OCI-LY3 (cell line): ENCODE results near the gene SMCO4.
A peak's percentile ranks its signal among the peaks of the same experiment; 100 is the strongest.

Experiments
- H2AFZ ChIP-seq: fragments of 200-600, 300-600 bp; shearing (Covaris generic); 2 replicates; pipeline ENCODE4 v1.6.0; 2014; ENCODE audit warnings: antibody characterized with exemption, low read depth, low read length
- H3K27ac ChIP-seq: fragments of 200-600, 300-600 bp; sonication (generic); 2 replicates; pipeline ENCODE4 v1.5.1; 2014; ENCODE audit warnings: mild to moderate bottlenecking, low read length, moderate library complexity, mixed read lengths
- H3K27me3 ChIP-seq: fragments of 200-600, 300-600 bp; sonication (generic); 2 replicates; pipeline ENCODE4 v1.6.1; 2014; ENCODE audit warnings: low read depth, low read length, mixed read lengths
- H3K36me3 ChIP-seq: fragments of 200-600, 300-600 bp; sonication (generic); replicated peaks from 2 replicates; pipeline ENCODE3; 2014; ENCODE audit warnings: low read depth, low read length, mixed read lengths
- H3K4me1 ChIP-seq: fragments of 300-600, 200-600 bp; sonication (generic); 2 replicates; pipeline ENCODE4 v1.6.1; 2014; ENCODE audit warnings: low read length, mixed read lengths
- H3K4me2 ChIP-seq: fragments of 200-600, 300-600 bp; sonication (generic); 2 replicates; pipeline ENCODE4 v1.6.1; 2014; ENCODE audit warnings: low read length, mixed read lengths
- H3K4me3 ChIP-seq: fragments of 300-600, 200-600 bp; sonication (generic); 2 replicates; pipeline ENCODE4 v1.5.1; 2014; ENCODE audit warnings: antibody characterized with exemption, mild to moderate bottlenecking, low read length, moderate library complexity
- H3K79me2 ChIP-seq: fragments of 300-600, 200-600 bp; shearing (Covaris generic); 2 replicates; pipeline ENCODE4 v1.6.1; 2014; ENCODE audit warnings: mild to moderate bottlenecking, low read length, mixed read lengths
- H3K9ac ChIP-seq: fragments of 300-600, 200-600 bp; shearing (Covaris generic); 2 replicates; pipeline ENCODE4 v1.6.0; 2014; ENCODE audit warnings: mild to moderate bottlenecking, low read length, moderate library complexity
- H3K9me3 ChIP-seq: fragments of 200-600, 300-600 bp; shearing (Covaris generic); 2 replicates; pipeline ENCODE4 v1.6.1; 2014; ENCODE audit warnings: low read length, mixed read lengths; ENCODE audit not compliant: insufficient read depth
- H4K20me1 ChIP-seq: fragments of 200-600, 300-600 bp; sonication (generic); 2 replicates; pipeline ENCODE4 v1.6.1; 2016; ENCODE audit warnings: low read length, mixed read lengths; ENCODE audit not compliant: insufficient read depth
- CTCF ChIP-seq: fragments of 200-600, 300-600 bp; sonication (generic); IDR thresholded peaks from 2 replicates; pipeline ENCODE4 v1.5.1; 2014; ENCODE audit warnings: antibody characterized with exemption, low read length, low read depth
- EZH2phosphoT487 ChIP-seq: fragments of 200-600 bp; shearing (Covaris generic); IDR thresholded peaks from 2 replicates; pipeline ENCODE4 v1.6.1; 2018; ENCODE audit warnings: antibody characterized with exemption, mixed run types, low read depth

Gene SMCO4

DNA sequence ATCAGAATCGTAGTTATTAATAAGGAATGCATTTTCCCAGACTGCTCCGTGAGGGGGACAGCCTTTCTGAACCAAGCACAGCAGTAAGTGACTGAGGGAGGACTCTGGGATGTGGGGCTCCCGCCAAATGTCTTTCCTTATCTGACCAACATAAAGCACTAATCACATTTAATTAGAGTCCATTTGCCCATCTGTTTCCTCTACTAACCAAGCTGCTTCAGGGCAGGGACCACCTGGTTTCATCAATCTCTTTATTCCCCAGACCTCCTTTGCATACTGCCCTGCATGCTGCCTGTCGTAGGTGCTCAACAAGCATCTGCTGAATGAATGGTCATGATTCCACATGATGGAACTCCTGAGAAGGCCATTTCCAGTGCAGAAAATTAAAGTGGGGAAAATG, 29.4 kb downstream of the SMCO4 start:
- no peak overlapping the region for H2AFZ ChIP-seq
- H3K4me3 ChIP-seq: no peak overlapping the region
- H3K9me3 ChIP-seq: no peaks in the 10 kb centered on the region
- TF ChIP-seq CTCF: no peak
- TF ChIP-seq EZH2phosphoT487: no peak
- H3K27ac ChIP-seq: no peak overlapping the region
- H3K4me1 ChIP-seq: peaks cover 42% of the 10 kb centered on the region
- no peaks in the 10 kb centered on the region for H3K36me3 ChIP-seq
- H4K20me1 ChIP-seq: 0 out of 2 replicates have a peak, but pooled peaks cover 5% of the 10 kb centered on the region
- no peak overlapping the region for H3K9ac ChIP-seq
- peak overlapping the region; percentile 63; the same call in 1 of the 2 replicates for H3K4me2 ChIP-seq
- H3K27me3 ChIP-seq: no peaks in the 10 kb centered on the region
- H3K79me2 ChIP-seq: peaks cover 16% of the 10 kb centered on the region

DNA sequence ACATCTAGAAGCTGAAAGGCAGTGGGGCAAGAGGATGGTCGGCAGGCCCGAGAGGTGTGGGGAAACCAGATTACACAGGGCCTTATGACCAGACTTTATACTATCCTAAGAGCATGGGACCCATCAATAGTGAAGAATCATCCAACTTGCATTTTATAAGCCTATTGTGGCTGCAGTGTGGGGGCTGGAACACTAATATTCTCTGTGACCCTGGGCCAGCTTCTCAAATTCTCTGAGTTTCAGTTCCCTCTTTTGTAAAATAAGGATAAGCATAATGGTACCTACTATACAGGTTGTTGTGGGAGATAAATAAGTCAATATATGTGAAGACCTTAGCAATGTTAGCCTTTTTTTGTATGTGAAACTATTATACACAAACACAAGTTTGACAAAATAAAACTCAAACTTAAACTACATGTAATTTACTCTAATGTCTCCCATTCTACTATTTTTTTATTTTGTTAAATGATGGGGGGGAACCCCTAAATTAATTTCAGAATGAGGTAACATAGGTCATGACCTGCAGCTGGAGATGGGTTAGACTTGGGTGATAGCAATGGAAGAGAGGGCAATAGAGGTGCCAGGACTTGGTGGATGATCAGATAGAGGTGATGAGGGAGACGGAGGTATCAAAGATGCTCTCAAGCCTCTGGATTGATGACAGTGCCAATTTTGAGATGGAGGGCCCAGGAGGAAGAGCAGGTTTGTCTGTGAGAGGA, 30.1 kb downstream of the SMCO4 start:
- H3K4me1 ChIP-seq: peaks cover 36% of the 10 kb centered on the region
- H3K9me3 ChIP-seq: no peaks in the 10 kb centered on the region
- peak overlapping the region; percentile 25; the same call in 1 of the 2 replicates for H3K27ac ChIP-seq
- no peaks in the 10 kb centered on the region for H3K27me3 ChIP-seq
- H3K36me3 ChIP-seq: no peaks in the 10 kb centered on the region
- no peak overlapping the region; the same call in 1 of the 2 replicates for H3K9ac ChIP-seq
- H3K4me3 ChIP-seq: peak overlapping the region; percentile 15
- peak overlapping the region; percentile 63 for H3K4me2 ChIP-seq
- TF ChIP-seq CTCF (no peak), EZH2phosphoT487 (no peak)
- peaks cover 14% of the 10 kb centered on the region for H3K79me2 ChIP-seq
- H2AFZ ChIP-seq: no peak overlapping the region
- 0 out of 2 replicates have a peak, but pooled peaks cover 5% of the 10 kb centered on the region for H4K20me1 ChIP-seq

- no peak overlapping the region for H3K9ac ChIP-seq
- 0 out of 2 replicates have a peak, but pooled peaks cover 5% of the 10 kb centered on the region for H4K20me1 ChIP-seq
- peak overlapping the region; percentile 21; the same call in 1 of the 2 replicates for H3K4me3 ChIP-seq
- H3K27me3 ChIP-seq: no peaks in the 10 kb centered on the region
- peaks cover 36% of the 10 kb centered on the region for H3K4me1 ChIP-seq
- H2AFZ ChIP-seq: no peak overlapping the region
- H3K4me2 ChIP-seq: peak overlapping the region; percentile 63
- H3K79me2 ChIP-seq: peaks cover 14% of the 10 kb centered on the region
- TF ChIP-seq CTCF (no peak), EZH2phosphoT487 (no peak)
- no peaks in the 10 kb centered on the region for H3K9me3 ChIP-seq
- no peaks in the 10 kb centered on the region for H3K36me3 ChIP-seq
- H3K27ac ChIP-seq: peak overlapping the region; percentile 9; the same call in 1 of the 2 replicates
Observed at GRCh38 chr11:93512073-93512475, 31.1 kb downstream of the SMCO4 start.

GRCh38 chr11:93510196-93510873, 32.9 kb downstream of the SMCO4 start:
- peaks cover 32% of the 10 kb centered on the region for H3K4me1 ChIP-seq
- H3K36me3 ChIP-seq: no peaks in the 10 kb centered on the region
- 0 out of 2 replicates have a peak, but pooled peaks cover 5% of the 10 kb centered on the region for H4K20me1 ChIP-seq
- no peaks in the 10 kb centered on the region for H3K9me3 ChIP-seq
- H3K27ac ChIP-seq: no peak overlapping the region
- H3K4me2 ChIP-seq: no peak overlapping the region
- H3K9ac ChIP-seq: no peak overlapping the region
- no peak overlapping the region for H2AFZ ChIP-seq
- H3K4me3 ChIP-seq: no peak overlapping the region
- peaks cover 14% of the 10 kb centered on the region for H3K79me2 ChIP-seq
- TF ChIP-seq CTCF: no peak
- no peaks in the 10 kb centered on the region for H3K27me3 ChIP-seq
